GM23338 (cell line): ENCODE measurements around the gene NPAS3. TPM values are rescaled to one million over a fixed set of nuclear protein-coding genes. Genes with fewer than 3 reads are reported as not detected.

Experiments
- ATAC-seq: fragments of 200-7000 bp; cut with Tn5 transposase; 3 replicates; pipeline ENCODE4 v1.9.1; 2020
- DNase-seq: peaks from one replicate; pipeline ENCODE4 v3.0.0-alpha.2; 2015; ENCODE audit warnings: low spot score
- H2AFZ ChIP-seq: fragments of 200-600 bp; sonication (generic); 2 replicates; pipeline ENCODE4 v1.8.0; 2016; ENCODE audit warnings: antibody characterized with exemption, mild to moderate bottlenecking, moderate library complexity
- H3F3A ChIP-seq: fragments of 200-600 bp; sonication (generic); replicated peaks from 2 replicates; pipeline ENCODE4 v1.8.0; 2017; ENCODE audit warnings: antibody characterized with exemption, mixed run types, low read depth
- H3K27ac ChIP-seq: fragments of 200-600 bp; sonication (generic); 2 replicates; pipeline ENCODE4 v1.6.1; 2016; ENCODE audit warnings: low read depth
- H3K27me3 ChIP-seq: fragments of 200-600 bp; sonication (generic); 2 replicates; pipeline ENCODE4 v1.8.0; 2016; ENCODE audit warnings: mild to moderate bottlenecking, mixed run types, moderate library complexity; ENCODE audit not compliant: insufficient read depth
- H3K36me3 ChIP-seq: fragments of 200-600 bp; sonication (generic); 2 replicates; pipeline ENCODE4 v1.8.0; 2016; ENCODE audit warnings: mild to moderate bottlenecking; ENCODE audit not compliant: insufficient read depth
- H3K4me1 ChIP-seq: fragments of 200-600 bp; sonication (generic); 2 replicates; pipeline ENCODE4 v1.8.0; 2016; ENCODE audit warnings: mild to moderate bottlenecking, moderate library complexity; ENCODE audit not compliant: insufficient read depth
- H3K4me2 ChIP-seq: fragments of 200-600 bp; sonication (generic); 2 replicates; pipeline ENCODE4 v1.7.1; 2017; ENCODE audit warnings: mixed run types
- H3K4me3 ChIP-seq: fragments of 200-600 bp; sonication (generic); 2 replicates; pipeline ENCODE4 v1.6.1; 2016; ENCODE audit warnings: mixed run types
- H3K79me2 ChIP-seq: fragments of 200-600 bp; sonication (generic); replicated peaks from 2 replicates; pipeline ENCODE4 v1.8.0; 2017; ENCODE audit warnings: mild to moderate bottlenecking; ENCODE audit not compliant: insufficient read depth
- H3K9me2 ChIP-seq: fragments of 200-600 bp; sonication (generic); 2 replicates; pipeline ENCODE4 v1.8.0; 2017; ENCODE audit not compliant: insufficient read depth
- H4K20me1 ChIP-seq: fragments of 200-600 bp; sonication (generic); replicated peaks from 2 replicates; pipeline ENCODE4 v1.8.0; 2017; ENCODE audit warnings: mild to moderate bottlenecking; ENCODE audit not compliant: insufficient read depth
- H3K27ac Mint-ChIP-seq: 2 replicates; pipeline ENCODE4 v1.8.0; 2020; ENCODE audit warnings: inconsistent platforms, mild to moderate bottlenecking, moderate library complexity, mixed read lengths
- H3K27me3 Mint-ChIP-seq: 3 replicates; pipeline ENCODE4 v1.8.0; 2022; ENCODE audit warnings: low read depth, mild to moderate bottlenecking, moderate library complexity, mixed read lengths, inconsistent platforms; ENCODE audit not compliant: insufficient read depth, poor library complexity
- H3K36me3 Mint-ChIP-seq: 3 replicates; pipeline ENCODE4 v1.8.0; 2021; ENCODE audit warnings: low read depth, mild to moderate bottlenecking, inconsistent platforms, moderate library complexity, mixed read lengths
- H3K4me1 Mint-ChIP-seq: 3 replicates; pipeline ENCODE4 v1.8.0; 2020; ENCODE audit warnings: mild to moderate bottlenecking, inconsistent platforms, mixed read lengths
- H3K4me3 Mint-ChIP-seq: 3 replicates; pipeline ENCODE4 v1.8.0; 2021; ENCODE audit warnings: moderate library complexity, mild to moderate bottlenecking, inconsistent platforms, mixed read lengths
- H3K9me3 Mint-ChIP-seq: 3 replicates; pipeline ENCODE4 v1.8.0; 2020; ENCODE audit warnings: moderate library complexity, mild to moderate bottlenecking, inconsistent platforms, mixed read lengths
- CTCF ChIP-seq, 2 experiments: fragments of 200-600 bp in 1 of 2; sonication (generic) in 1 of 2; conservative IDR thresholded peaks; 2 replicates each; pipeline versions ENCODE4 v1.5.1 to v1.6.1; 2016 to 2017; ENCODE audit warnings: antibody characterized with exemption in 2 of 2, low read depth in 2 of 2, mild to moderate bottlenecking in 2 of 2, moderate library complexity in 1 of 2
- ETS1 ChIP-seq: IDR thresholded peaks from 2 replicates; pipeline ENCODE4 v1.6.1; 2016; ENCODE audit warnings: antibody characterized with exemption
- EZH2 ChIP-seq: fragments of 200-600 bp; sonication (generic); IDR thresholded peaks from one replicate; pipeline ENCODE4 v1.8.0; 2017; ENCODE audit warnings: antibody characterized with exemption, mild to moderate bottlenecking, low read depth; ENCODE audit not compliant: unreplicated experiment
- NANOG ChIP-seq: IDR thresholded peaks from 2 replicates; pipeline ENCODE4 v1.6.1; 2016; ENCODE audit warnings: antibody characterized with exemption, borderline replicate concordance
- REST ChIP-seq: IDR thresholded peaks from one replicate; pipeline ENCODE4 v1.6.1; 2018; ENCODE audit warnings: antibody characterized with exemption; ENCODE audit not compliant: unreplicated experiment
- ZNF331 ChIP-seq: fragments of 250-450 bp; sonication (Bioruptor Pico); IDR thresholded peaks from 2 replicates; pipeline ENCODE4 v1.5.0; 2020; ENCODE audit warnings: low read depth, mild to moderate bottlenecking, moderate library complexity
- polyA plus RNA-seq: library from polyadenylated mRNA; unstranded; fragments of >200 nt; fragmentation: Nextera tagmentation; extraction: Ambion mirVana; gene quantifications from 2 replicates; pipeline ENCODE4 v1.2.1, GENCODE V29; 2016
- total RNA-seq: library from RNA; depleted of rRNA; stranded (reverse); fragments of >200 nt; shearing (Covaris generic); gene quantifications from 2 replicates; pipeline ENCODE4 v1.2.3, GENCODE V29; 2014

Gene NPAS3
- total and polyA plus RNA-seq, 2 experiments from 2014 or later = 0.17 to 0.19 TPM

- no peak for TF ChIP-seq REST
These were observed 829.8 kb downstream of the NPAS3 start (continued) for GRCh38 chr14:33768458-33768830.

- Histone ChIP-seq H3K79me2 (no peaks in the 10 kb centered on the region), H3K36me3 (no peaks in the 10 kb centered on the region), H3K4me1 (peaks cover 23% of the 10 kb centered on the region), H3F3A (no peaks in the 10 kb centered on the region), H3K27me3 (no peaks in the 10 kb centered on the region), H4K20me1 (no peaks in the 10 kb centered on the region), H3K27ac (no peak overlapping the region), H3K9me2 (peaks cover 8% of the 10 kb centered on the region; the same call in 1 of the 2 replicates), H2AFZ (no peak overlapping the region), H3K4me2 (no peak overlapping the region), H3K4me3 (no peak overlapping the region)
- Mint-ChIP-seq H3K27me3 (peaks cover 4% of the 10 kb centered on the region), H3K4me3 (no peak overlapping the region), H3K27ac (no peak overlapping the region), H3K4me1 (peaks cover 17% of the 10 kb centered on the region), H3K36me3 (no peaks in the 10 kb centered on the region), H3K9me3 (no peaks in the 10 kb centered on the region)
- TF ChIP-seq ZNF331 (CRISPR knock-in tag) = no peak
- TF ChIP-seq CTCF (conservative IDR thresholded peaks at IDR 0.05; ENCODE audit: low read depth in 2 of 2) = no peak
- no peak for TF ChIP-seq NANOG
- DNase-seq = no peak
- no peak for ATAC-seq
These were observed 834.7 kb downstream of the NPAS3 start for GRCh38 chr14:33773205-33774030.

DNA sequence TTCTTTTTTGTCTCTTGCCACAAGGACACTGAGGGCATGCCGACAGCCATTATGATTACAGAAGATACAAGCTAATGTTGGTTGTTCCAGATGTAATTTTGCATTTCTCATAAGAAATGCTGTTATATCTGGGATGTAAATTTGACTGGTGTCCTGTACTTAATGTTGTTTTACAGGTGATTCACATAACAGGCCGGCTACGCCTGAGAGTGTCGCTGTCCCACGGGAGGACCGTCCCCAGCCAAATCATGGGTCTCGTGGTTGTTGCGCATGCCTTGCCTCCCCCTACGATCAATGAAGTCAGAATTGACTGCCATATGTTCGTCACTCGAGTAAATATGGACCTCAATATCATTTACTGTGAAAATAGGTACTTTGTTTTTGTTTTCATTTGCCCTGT is 835.5 kb downstream of the NPAS3 start:
- no peak overlapping the region for H3K4me2 ChIP-seq
- H3K4me3 Mint-ChIP-seq = no peak overlapping the region
- no peaks in the 10 kb centered on the region for H4K20me1 ChIP-seq
- H3K79me2 ChIP-seq = no peaks in the 10 kb centered on the region
- H2AFZ ChIP-seq = no peak overlapping the region
- peaks cover 15% of the 10 kb centered on the region; the same call in 2 of the 3 replicates for H3K4me1 Mint-ChIP-seq
- no peak overlapping the region for H3K27ac ChIP-seq
- H3K27ac Mint-ChIP-seq = no peak overlapping the region
- H3K27me3 Mint-ChIP-seq = peaks cover 4% of the 10 kb centered on the region
- no peaks in the 10 kb centered on the region for H3K27me3 ChIP-seq
- peaks cover 8% of the 10 kb centered on the region; the same call in 1 of the 2 replicates for H3K9me2 ChIP-seq
- no peaks in the 10 kb centered on the region for H3K36me3 Mint-ChIP-seq
- H3F3A ChIP-seq = no peaks in the 10 kb centered on the region
- no peak overlapping the region for H3K4me3 ChIP-seq
- no peaks in the 10 kb centered on the region for H3K36me3 ChIP-seq
- no peaks in the 10 kb centered on the region for H3K9me3 Mint-ChIP-seq
- ATAC-seq (no peak), DNase-seq (no peak)
- H3K4me1 ChIP-seq = peaks cover 23% of the 10 kb centered on the region
- no peak for TF ChIP-seq NANOG
- TF ChIP-seq EZH2 = no peak
- TF ChIP-seq ZNF331 (CRISPR knock-in tag) = no peak
- no peak for TF ChIP-seq ETS1
